Measurements from ENCODE around the gene C16orf92.
"Not testable (repeated sequence)": the region's sequence is repeated elsewhere in the genome, so short reads cannot be mapped to it uniquely, and the experiment has no call there.

C16orf92 gene

DNA sequence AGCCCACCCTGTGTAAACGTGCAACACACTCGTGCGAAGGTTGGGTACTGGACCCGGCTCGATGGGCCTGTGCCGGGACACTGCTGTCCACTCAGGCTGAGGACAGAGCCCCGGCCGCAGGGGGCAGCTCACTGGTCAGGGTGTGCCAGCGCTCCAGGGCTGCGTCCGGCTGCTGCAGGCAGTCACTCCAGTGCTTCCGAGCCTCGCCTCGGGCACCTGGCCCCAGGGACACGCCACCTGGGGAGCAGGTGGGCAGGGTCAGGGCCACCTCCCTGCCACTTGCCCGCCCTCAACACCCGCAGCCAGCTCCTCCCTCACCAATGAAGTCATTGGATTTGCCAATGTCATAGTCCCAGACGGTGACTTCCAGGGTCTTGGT is 16.9 kb upstream of the C16orf92 start:
- H3K4me1 ChIP-seq (ENCODE audit: control insufficient read depth, insufficient read depth, low read length) = peaks cover 3% of the 10 kb centered on the region
- WGBS (ENCODE audit: insufficient coverage, insufficient read length) = no CpG with 5 or more reads among the region's 18 CpGs
- no peak overlapping the region for H3K4me3 ChIP-seq (ENCODE audit: low read length)
- no peaks in the 10 kb centered on the region for H3K9me3 ChIP-seq (ENCODE audit: control insufficient read depth, insufficient read depth, low read length)
- H3K27ac ChIP-seq (ENCODE audit: low read length) = no peak overlapping the region
- DNase-seq (ENCODE audit: low read depth, low spot score) = no peak
- H3K36me3 ChIP-seq (ENCODE audit: control insufficient read depth, insufficient read depth, low read length) = peaks cover 19% of the 10 kb centered on the region
- H3K27me3 ChIP-seq (ENCODE audit: control insufficient read depth, insufficient read depth, low read length) = peaks cover 2% of the 10 kb centered on the region; the same call in 1 of the 2 replicates

DNA sequence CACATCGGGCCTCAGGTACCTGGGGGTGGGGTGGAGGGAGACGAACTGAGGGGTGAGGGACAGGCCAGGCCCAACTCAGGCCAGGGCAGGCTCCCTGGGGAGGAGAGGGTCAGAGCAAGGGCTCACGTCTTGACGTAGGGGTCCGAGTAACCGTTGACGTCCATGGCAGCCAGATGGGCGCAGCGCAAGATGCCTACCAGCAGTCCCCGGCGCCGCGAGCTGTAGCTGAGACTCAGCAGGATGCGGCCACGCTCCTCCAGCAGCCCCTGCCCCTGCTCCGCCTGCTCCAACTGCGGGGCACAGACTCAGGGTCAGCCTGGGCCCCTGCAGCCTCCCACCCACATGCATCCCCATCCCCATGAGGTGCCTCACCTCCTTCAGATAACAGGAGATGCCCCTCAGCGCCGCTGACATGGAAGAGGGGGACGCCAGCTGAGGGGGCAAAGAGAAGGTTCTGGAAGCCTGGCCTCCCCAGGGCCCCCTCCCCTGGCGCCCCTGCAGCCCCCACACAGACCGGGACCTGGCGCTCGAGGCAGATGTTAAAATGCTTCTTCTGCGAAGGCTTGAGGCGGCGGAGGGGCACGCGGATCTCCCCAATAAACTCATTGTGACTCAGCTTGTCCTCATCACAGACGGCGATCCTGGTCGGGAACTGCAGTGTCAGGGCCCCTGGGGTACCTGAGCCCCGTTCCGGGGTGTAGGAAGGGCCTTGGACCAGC is 16.2 kb upstream of the C16orf92 start:
- H3K4me3 ChIP-seq (ENCODE audit: low read length) = no peak overlapping the region
- H3K9me3 ChIP-seq (ENCODE audit: control insufficient read depth, insufficient read depth, low read length) = no peaks in the 10 kb centered on the region
- H3K36me3 ChIP-seq (ENCODE audit: control insufficient read depth, insufficient read depth, low read length) = peaks cover 17% of the 10 kb centered on the region
- H3K27ac ChIP-seq (ENCODE audit: low read length) = no peak overlapping the region
- WGBS (ENCODE audit: insufficient coverage, insufficient read length) = no CpG with 5 or more reads among the region's 34 CpGs
- no peak for DNase-seq (ENCODE audit: low read depth, low spot score)
- peaks cover 3% of the 10 kb centered on the region for H3K4me1 ChIP-seq (ENCODE audit: control insufficient read depth, insufficient read depth, low read length)
- H3K27me3 ChIP-seq (ENCODE audit: control insufficient read depth, insufficient read depth, low read length) = peaks cover 2% of the 10 kb centered on the region; the same call in 1 of the 2 replicates

DNA sequence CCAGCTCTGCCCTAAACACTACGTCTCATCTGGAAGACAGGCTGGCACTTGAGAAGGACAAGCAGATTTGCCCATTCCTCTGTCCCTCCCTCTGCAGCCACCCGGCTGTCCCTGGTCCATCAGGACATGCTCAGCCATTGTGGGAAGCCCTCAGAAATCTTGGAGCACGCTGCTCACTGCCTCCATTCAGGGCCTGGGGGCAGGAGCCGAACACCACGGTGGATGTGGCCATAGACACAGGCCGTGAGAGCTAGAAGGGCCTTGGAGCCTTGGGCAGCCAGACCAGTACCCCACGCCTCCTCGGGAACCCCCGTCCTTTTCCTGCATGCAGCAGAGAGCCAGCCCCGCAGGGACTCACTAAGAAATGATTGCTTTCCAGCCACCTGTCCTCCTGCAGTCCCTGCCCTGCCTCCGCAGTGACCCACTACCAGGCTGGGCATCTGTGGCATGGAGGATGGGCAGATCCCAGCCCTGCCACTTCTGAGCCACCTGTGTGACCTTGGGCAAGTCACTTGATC is 15.6 kb upstream of the C16orf92 start:
- no CpG with 5 or more reads among the region's 11 CpGs for WGBS (ENCODE audit: insufficient coverage, insufficient read length)
- DNase-seq (ENCODE audit: low read depth, low spot score) = no peak
- Histone ChIP-seq H3K9me3 (ENCODE audit: control insufficient read depth, insufficient read depth, low read length) (no peaks in the 10 kb centered on the region), H3K27ac (ENCODE audit: low read length) (no peak overlapping the region), H3K36me3 (ENCODE audit: control insufficient read depth, insufficient read depth, low read length) (peaks cover 13% of the 10 kb centered on the region), H3K4me3 (ENCODE audit: low read length) (no peak overlapping the region), H3K27me3 (ENCODE audit: control insufficient read depth, insufficient read depth, low read length) (peaks cover 2% of the 10 kb centered on the region; the same call in 1 of the 2 replicates), H3K4me1 (ENCODE audit: control insufficient read depth, insufficient read depth, low read length) (peaks cover 3% of the 10 kb centered on the region)

DNA sequence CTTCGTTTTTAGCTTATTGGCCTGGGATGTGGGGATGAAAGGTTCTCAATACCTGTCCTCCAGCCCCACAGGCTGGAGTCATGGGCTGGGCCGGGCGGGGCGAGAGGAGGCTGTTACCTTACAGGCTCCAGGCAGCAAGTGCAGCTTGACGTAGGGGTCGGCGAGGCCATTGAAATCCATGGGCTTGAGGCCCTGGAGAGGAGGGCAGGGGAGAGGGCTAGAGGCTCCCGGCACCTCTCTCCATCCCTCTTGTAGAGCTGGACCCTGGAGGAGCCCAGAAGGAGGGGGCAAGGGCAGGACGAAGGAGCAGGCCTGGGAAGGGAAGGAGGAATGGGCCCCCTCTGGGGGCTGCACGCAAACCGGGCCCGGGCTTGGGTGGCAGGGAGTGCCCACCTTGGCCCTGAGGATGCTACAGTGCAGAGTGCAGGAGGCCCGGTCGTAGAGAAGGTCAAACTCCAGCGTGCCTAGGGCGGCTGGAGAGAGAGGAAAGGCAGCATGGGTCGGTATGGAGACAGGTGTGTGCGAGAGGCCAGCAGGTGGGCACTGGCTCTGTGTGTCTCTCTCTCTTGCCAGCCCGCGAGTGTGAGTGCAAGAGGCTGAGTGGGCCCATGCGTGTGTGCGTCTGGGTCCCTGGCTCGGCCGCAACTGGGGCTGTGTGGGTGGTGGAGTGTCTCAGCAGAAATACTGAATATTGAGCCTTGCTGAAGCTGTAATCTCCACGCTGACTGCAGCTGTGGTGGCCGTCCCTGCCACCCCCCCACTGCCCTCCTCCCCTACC is 13.7 kb upstream of the C16orf92 start:
- H3K4me3 ChIP-seq (ENCODE audit: low read length) = no peak overlapping the region
- H3K27ac ChIP-seq (ENCODE audit: low read length) = no peak overlapping the region
- DNase-seq (ENCODE audit: low read depth, low spot score) = no peak
- peaks cover 4% of the 10 kb centered on the region; the same call in 1 of the 2 replicates for H3K36me3 ChIP-seq (ENCODE audit: control insufficient read depth, insufficient read depth, low read length)
- H3K4me1 ChIP-seq (ENCODE audit: control insufficient read depth, insufficient read depth, low read length) = peaks cover 3% of the 10 kb centered on the region
- H3K27me3 ChIP-seq (ENCODE audit: control insufficient read depth, insufficient read depth, low read length) = peaks cover 2% of the 10 kb centered on the region; the same call in 1 of the 2 replicates
- WGBS (ENCODE audit: insufficient coverage, insufficient read length) = no CpG with 5 or more reads among the region's 26 CpGs
- H3K9me3 ChIP-seq (ENCODE audit: control insufficient read depth, insufficient read depth, low read length) = no peaks in the 10 kb centered on the region

DNA sequence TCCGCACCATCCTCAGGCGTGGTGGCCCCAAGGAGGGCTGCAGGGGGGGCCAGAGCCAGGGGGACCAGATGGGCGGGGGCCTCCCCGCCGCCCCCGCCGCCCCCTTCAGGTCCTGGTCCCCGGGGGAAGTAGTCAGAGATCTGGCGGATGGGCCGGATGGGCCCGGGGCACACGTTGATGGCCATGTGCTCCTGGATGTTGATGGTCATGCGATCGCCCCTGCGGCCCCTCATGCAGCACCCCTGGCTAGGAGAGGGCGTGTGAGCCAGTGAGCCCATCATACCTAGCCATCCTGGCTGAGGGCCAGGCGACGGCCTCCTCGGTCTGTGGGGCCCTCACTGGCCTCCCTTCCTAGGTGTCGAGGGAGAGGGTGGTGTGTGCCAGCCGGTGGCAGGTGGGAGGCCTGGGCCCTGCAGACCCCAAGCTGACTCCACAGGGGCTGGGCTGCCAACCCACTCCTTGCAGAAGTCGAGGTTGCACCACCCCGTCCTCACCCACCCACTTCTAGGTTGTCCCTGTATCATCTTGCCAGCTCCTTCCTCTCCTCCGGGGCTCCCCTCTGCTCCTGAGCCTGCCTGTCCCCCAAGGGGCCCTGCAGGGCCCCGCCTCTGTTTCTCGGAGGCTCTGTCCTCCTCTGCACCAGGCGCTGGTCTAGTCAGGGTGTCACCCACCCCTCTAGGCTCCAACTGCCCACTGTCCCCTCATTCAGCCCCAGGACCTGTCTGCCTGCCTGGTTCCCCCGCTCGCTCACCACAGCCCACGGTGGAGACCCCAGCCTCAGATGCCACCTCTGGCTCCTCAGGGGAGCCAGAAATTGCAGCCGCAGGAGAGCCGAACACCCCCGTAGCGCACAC is 12.8 kb upstream of the C16orf92 start:
- no peak for DNase-seq (ENCODE audit: low read depth, low spot score)
- Histone ChIP-seq H3K27me3 (ENCODE audit: control insufficient read depth, insufficient read depth, low read length) (peaks cover 2% of the 10 kb centered on the region; the same call in 1 of the 2 replicates), H3K4me3 (ENCODE audit: low read length) (peak overlapping the region; percentile 90), H3K36me3 (ENCODE audit: control insufficient read depth, insufficient read depth, low read length) (peaks cover 4% of the 10 kb centered on the region; the same call in 1 of the 2 replicates), H3K27ac (ENCODE audit: low read length) (no peak overlapping the region), H3K4me1 (ENCODE audit: control insufficient read depth, insufficient read depth, low read length) (peaks cover 3% of the 10 kb centered on the region), H3K9me3 (ENCODE audit: control insufficient read depth, insufficient read depth, low read length) (no peaks in the 10 kb centered on the region)
- no CpG with 5 or more reads among the region's 34 CpGs for WGBS (ENCODE audit: insufficient coverage, insufficient read length)

DNA sequence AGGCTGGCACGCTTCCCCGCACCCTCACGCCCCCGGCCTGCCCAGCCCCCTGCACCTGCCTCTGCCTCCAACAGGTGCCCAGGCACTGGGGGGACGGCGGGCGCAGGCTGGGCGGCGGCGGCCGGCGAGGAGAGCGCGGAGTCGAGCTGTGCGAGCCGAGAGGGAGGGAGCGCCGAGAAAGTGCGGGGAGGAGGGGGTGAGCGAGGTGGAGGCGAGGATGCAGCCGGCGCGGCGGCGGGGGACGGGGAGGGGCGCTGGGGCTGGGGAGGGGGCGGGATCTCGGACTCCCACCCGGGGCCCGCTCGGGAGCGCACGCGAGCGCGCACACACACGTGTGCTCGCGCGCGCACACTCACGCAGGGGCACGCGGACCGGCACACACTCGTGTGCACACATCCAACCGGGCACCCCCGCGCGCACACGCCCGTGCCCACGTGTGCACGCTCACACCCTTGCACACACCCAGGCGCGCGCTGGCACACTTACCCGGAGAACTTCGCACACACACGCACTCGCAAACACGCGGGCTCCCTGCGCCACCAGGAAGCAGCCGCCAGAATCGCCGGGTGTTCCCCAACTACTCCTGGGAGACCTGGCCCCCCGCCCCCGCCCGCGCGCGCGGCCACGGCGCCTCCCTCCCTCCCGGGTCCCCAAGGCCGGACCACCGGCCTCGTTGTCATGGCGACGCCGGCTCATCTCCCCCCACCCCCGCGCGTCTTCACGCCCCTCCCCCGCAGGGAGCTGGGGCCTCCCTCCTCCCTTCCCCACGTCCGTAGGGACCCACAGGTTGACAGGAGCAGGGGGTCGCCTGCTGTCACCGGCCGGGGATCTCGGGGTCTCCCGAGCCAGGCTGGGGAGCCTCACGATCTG is 11.9 kb upstream of the C16orf92 start, which contains the start of gene DOC2A:
DOC2A (minus strand) TSS at position 184 of the 870 bp plus-strand sequence. CDS start 805 bp downstream, outside the sequence.
- DNase-seq (ENCODE audit: low read depth, low spot score) = no peak
- no peaks in the 10 kb centered on the region for H3K9me3 ChIP-seq (ENCODE audit: control insufficient read depth, insufficient read depth, low read length)
- peaks cover 3% of the 10 kb centered on the region for H3K4me1 ChIP-seq (ENCODE audit: control insufficient read depth, insufficient read depth, low read length)
- H3K4me3 ChIP-seq (ENCODE audit: low read length) = peak within 1 kb of the TSS; percentile 90
- peaks cover 1% of the 10 kb centered on the region; the same call in 1 of the 2 replicates for H3K36me3 ChIP-seq (ENCODE audit: control insufficient read depth, insufficient read depth, low read length)
- H3K27ac ChIP-seq (ENCODE audit: low read length) = no peak within 1 kb of the TSS
- WGBS (ENCODE audit: insufficient coverage, insufficient read length) = no CpG with 5 or more reads among the region's 99 CpGs
- peaks cover 2% of the 10 kb centered on the region; the same call in 1 of the 2 replicates for H3K27me3 ChIP-seq (ENCODE audit: control insufficient read depth, insufficient read depth, low read length)

DNA sequence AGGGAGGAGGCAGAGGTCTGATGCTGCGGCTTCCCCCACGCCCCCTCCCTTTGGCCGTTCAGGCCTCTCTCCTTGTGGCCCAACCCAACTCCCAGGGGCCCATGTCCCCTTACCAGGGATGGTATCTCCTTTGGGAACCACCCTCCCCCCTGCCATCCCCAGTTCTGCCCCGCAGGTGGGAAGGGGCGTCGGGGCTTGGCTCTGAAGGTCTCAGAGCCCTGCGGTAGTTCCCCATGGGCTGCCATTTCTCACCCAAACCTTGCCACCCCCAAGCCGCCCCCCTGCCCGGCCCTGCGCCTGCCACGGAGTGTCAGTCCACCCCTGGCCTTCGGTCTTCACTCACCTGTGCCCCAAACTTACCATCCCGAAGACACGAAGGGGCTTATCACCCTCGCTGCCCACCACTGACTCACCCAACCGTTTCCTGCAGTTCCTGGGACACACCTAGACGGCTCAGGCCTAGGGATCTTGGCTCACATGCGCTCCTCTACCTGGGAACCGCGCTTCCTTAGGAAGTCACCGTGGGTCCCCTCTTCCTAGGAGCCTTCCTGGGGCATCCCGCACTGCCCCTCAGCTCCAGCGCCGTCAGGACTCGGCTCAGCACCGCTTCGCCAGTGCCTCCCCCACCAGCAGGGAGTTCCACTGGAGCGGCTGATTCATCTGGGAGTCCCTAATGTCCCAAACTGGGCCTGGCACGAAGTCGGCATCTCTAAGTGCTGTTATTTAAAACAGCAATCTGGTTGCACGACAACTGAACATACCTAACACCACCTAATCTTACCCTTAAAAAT is 11.1 kb upstream of the C16orf92 start:
- Histone ChIP-seq H3K4me1 (ENCODE audit: control insufficient read depth, insufficient read depth, low read length) (peaks cover 3% of the 10 kb centered on the region), H3K27me3 (ENCODE audit: control insufficient read depth, insufficient read depth, low read length) (peaks cover 2% of the 10 kb centered on the region; the same call in 1 of the 2 replicates), H3K36me3 (ENCODE audit: control insufficient read depth, insufficient read depth, low read length) (no peaks in the 10 kb centered on the region), H3K27ac (ENCODE audit: low read length) (no peak overlapping the region), H3K9me3 (ENCODE audit: control insufficient read depth, insufficient read depth, low read length) (no peaks in the 10 kb centered on the region), H3K4me3 (ENCODE audit: low read length) (peak overlapping the region; percentile 90; the same call in 1 of the 2 replicates)
- no peak for DNase-seq (ENCODE audit: low read depth, low spot score)
- WGBS (ENCODE audit: insufficient coverage, insufficient read length) = no CpG with 5 or more reads among the region's 31 CpGs

DNA sequence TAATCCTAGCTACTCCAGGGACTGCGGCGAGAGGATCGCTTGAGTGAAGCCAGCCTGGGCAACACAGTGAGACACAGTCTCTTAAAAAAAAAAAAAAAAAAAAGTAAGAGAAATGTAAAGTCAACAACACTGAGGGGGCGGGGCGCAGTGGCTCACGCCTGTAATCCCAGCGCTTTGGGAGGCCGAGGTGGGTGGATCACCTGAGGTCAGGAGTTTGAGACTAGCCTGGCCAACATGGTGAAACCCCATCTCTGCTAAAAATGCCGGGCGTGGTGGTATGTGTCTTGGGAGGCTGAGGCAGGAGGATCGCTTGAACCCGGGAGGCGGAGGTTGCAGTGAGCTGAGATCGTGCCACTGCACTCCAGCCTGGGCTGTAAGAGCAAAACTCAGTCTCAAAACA is 10.4 kb upstream of the C16orf92 start:
- not testable (repeated sequence) for H3K4me3 ChIP-seq (ENCODE audit: low read length); H3K9me3 ChIP-seq (ENCODE audit: control insufficient read depth, insufficient read depth, low read length); H3K36me3 ChIP-seq (ENCODE audit: control insufficient read depth, insufficient read depth, low read length); DNase-seq (ENCODE audit: low read depth, low spot score); H3K27me3 ChIP-seq (ENCODE audit: control insufficient read depth, insufficient read depth, low read length); H3K27ac ChIP-seq (ENCODE audit: low read length); H3K4me1 ChIP-seq (ENCODE audit: control insufficient read depth, insufficient read depth, low read length)
- no CpG with 5 or more reads among the region's 14 CpGs for WGBS (ENCODE audit: insufficient coverage, insufficient read length)

DNA sequence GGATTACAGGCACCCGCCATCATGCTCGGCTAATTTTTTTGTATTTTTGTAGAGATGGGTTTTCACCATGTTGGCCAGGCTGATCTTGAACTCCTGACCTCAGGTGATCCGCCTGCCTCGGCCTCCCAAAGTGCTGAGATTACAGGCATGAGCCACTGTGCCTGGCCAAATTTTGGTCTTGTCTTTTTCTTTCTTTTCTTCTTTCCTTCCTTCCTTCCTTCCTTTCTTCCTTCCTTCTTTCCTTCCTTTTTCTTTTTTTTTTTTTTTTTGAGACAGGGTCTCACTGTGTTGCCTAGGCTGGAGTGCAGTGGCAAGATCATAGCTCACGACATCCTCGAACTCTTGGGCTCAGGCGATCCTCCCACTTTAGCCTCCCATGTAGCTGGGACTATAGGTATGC is 7.5 kb upstream of the C16orf92 start:
- not testable (repeated sequence) for H3K4me3 ChIP-seq (ENCODE audit: low read length); DNase-seq (ENCODE audit: low read depth, low spot score); H3K36me3 ChIP-seq (ENCODE audit: control insufficient read depth, insufficient read depth, low read length); H3K4me1 ChIP-seq (ENCODE audit: control insufficient read depth, insufficient read depth, low read length); H3K9me3 ChIP-seq (ENCODE audit: control insufficient read depth, insufficient read depth, low read length); H3K27me3 ChIP-seq (ENCODE audit: control insufficient read depth, insufficient read depth, low read length); H3K27ac ChIP-seq (ENCODE audit: low read length)
- no CpG with 5 or more reads among the region's 7 CpGs for WGBS (ENCODE audit: insufficient coverage, insufficient read length)

Data from iPS DF 6.9 (cell line).